Natural killer cell (primary cell): Measurements from ENCODE around the gene TMIGD2. TPM values are rescaled to one million over a fixed set of nuclear protein-coding genes. Genes with fewer than 3 reads are reported as not detected.

ENCODE experiments used
- ATAC-seq, 3 donors: fragments of 150-1000 bp in 2 of 3; fragments of 200-7000 bp in 1 of 3; cut with Tn5 transposase; 1 replicate in 1 of 3; 2 replicates in 2 of 3; pipeline ENCODE4 v1.10.0; 2021; ENCODE audit warnings: mild to moderate bottlenecking in 2 of 3, moderate library complexity in 2 of 3
- DNase-seq, 2 donors: peaks; one replicate each; pipeline versions ENCODE4 v3.0.0 to v3.0.0-alpha.2; 2013 to 2021; ENCODE audit warnings: mixed read lengths in 1 of 2
- H3K27ac ChIP-seq: one replicate; pipeline ENCODE4 v1.5.1; 2013; ENCODE audit warnings: mild to moderate bottlenecking, low read length
- H3K27me3 ChIP-seq: one replicate; pipeline ENCODE4 v1.6.1; 2013; ENCODE audit warnings: low read length; ENCODE audit not compliant: control insufficient read depth, insufficient read depth
- H3K36me3 ChIP-seq: one replicate; pipeline ENCODE4 v1.6.1; 2013; ENCODE audit warnings: low read length; ENCODE audit not compliant: control insufficient read depth, insufficient read depth
- H3K4me1 ChIP-seq: one replicate; pipeline ENCODE4 v1.6.1; 2013; ENCODE audit warnings: low read length; ENCODE audit not compliant: control insufficient read depth, insufficient read depth
- H3K4me3 ChIP-seq: one replicate; pipeline ENCODE4 v1.5.1; 2013; ENCODE audit warnings: low read length
- H3K9me3 ChIP-seq: one replicate; pipeline ENCODE4 v1.6.1; 2013; ENCODE audit warnings: low read length; ENCODE audit not compliant: control insufficient read depth, insufficient read depth
- H3K27ac Mint-ChIP-seq, 2 donors: one replicate each; pipeline ENCODE4 v1.8.0; 2022; ENCODE audit warnings: mild to moderate bottlenecking in 2 of 2, mixed read lengths in 2 of 2, moderate library complexity in 1 of 2
- H3K27me3 Mint-ChIP-seq, 2 donors: one replicate each; pipeline ENCODE4 v1.8.0; 2022; ENCODE audit warnings: low read depth in 2 of 2, mixed read lengths in 2 of 2
- H3K36me3 Mint-ChIP-seq: one replicate; pipeline ENCODE4 v1.8.0; 2022; ENCODE audit warnings: mixed read lengths
- H3K4me1 Mint-ChIP-seq, 2 donors: one replicate each; pipeline ENCODE4 v1.8.0; 2022; ENCODE audit warnings: mixed read lengths in 2 of 2
- H3K4me3 Mint-ChIP-seq: one replicate; pipeline ENCODE4 v1.8.0; 2022; ENCODE audit warnings: mild to moderate bottlenecking, moderate library complexity, mixed read lengths
- H3K9me3 Mint-ChIP-seq, 2 donors: one replicate each; pipeline ENCODE4 v1.8.0; 2022; ENCODE audit warnings: mixed read lengths in 2 of 2
- CTCF ChIP-seq: fragments of 200-600 bp; IDR thresholded peaks from one replicate; pipeline ENCODE4 v1.8.0; 2022; ENCODE audit warnings: antibody characterized with exemption
- WGBS: methylation state at CpG from one replicate; pipeline ENCODE4 v1.1.7; 2013; ENCODE audit warnings: missing lambda C conversion rate; ENCODE audit not compliant: insufficient coverage; 5-methylcytosine and 5-hydroxymethylcytosine counted together
- intact Hi-C: fragments of 100-400 bp; cut with micrococcal nuclease; formaldehyde crosslinking; loops from one replicate; pipeline ENCODE4 v1.14.2; 2022
- total RNA-seq, 4 donors: library from RNA; stranded (reverse); fragments of 120-200 nt in 1 of 4; gene quantifications; one replicate each; pipeline versions ENCODE4 v1.2.3 to v1.2.4, GENCODE V29; 2013 to 2022

The TMIGD2 gene
- total RNA-seq, 3 donors from 2014 or later (not counting 1 experiment from before 2014, with no cell fraction given) = 33.8 to 45.3 (median 41.1) TPM

DNA sequence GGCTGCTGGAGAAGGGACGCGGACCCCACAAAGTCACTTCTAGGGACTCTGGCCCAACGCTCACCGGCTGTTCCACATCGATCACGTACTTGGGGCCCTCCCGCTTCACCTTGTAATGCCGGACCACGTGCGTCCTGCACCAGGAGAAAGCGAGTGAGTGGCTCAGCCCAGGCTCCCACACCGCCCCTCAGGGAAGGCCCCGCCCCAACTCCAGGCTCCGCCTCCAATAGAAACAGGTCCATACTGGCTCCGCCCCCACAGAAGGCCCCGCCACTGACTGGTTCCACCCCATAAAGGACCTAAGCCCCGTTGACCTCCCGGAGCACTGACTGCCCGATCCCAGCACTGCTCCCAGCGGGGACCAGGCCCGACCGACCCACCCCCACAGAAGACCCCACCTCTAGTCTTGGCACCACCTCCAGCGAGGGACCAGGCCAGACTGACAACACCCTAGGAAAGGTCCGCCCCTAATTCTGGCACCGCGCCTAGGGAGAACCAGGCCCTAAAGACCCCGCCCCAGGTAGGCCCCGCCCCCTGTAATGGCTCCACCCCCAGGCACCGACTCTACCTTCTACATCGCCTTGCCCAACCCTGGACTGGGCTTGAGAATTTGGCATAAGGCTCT, 25.2 kb upstream of the TMIGD2 start:
- intact Hi-C loops = no loop called here
- Histone ChIP-seq H3K27ac (no peak overlapping the region), H3K27me3 (no peaks in the 10 kb centered on the region), H3K36me3 (no peaks in the 10 kb centered on the region), H3K4me3 (peak overlapping the region; percentile 42), H3K4me1 (peaks cover 30% of the 10 kb centered on the region), H3K9me3 (no peaks in the 10 kb centered on the region)
- DNase-seq = peak; percentile 58 to 74
- H3K4me1 Mint-ChIP-seq = peaks cover 16 to 33% of the 10 kb centered on the region in 2 donors
- no peaks in the 10 kb centered on the region for H3K36me3 Mint-ChIP-seq
- H3K9me3 Mint-ChIP-seq = no peaks in the 10 kb centered on the region
- peak overlapping the region; percentile 90 for H3K4me3 Mint-ChIP-seq
- TF ChIP-seq CTCF = no peak
- WGBS = 5% methylated on average over 30 of the region's 30 CpGs
- ATAC-seq = peak in 2 of 3 donors; percentile 13 to 30
- peak overlapping the region; percentile 73 to 92 for H3K27ac Mint-ChIP-seq
- H3K27me3 Mint-ChIP-seq = no peaks in the 10 kb centered on the region

DNA sequence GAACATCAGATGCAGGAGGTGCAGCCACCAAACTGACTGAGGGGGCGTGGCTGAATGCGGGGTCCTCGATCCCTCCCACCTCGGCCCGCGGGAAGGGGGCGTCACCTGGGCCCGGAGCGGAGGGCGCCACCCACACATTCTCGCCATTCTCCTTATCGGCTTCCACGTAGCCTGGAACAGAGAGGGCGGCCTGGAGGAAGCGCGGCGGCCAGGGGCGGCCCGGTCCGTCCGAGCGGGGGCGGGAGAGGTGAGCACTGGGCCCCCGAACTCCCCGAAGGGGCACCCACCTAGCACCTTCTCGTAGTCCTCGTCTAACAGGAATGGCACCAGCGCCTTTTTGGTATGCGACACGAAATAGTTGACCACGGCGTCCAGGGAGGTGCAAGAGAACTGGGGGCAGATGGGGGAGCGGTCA, 24.7 kb upstream of the TMIGD2 start:
- H3K4me3 ChIP-seq = no peak overlapping the region
- no peak overlapping the region for H3K27ac Mint-ChIP-seq
- peaks cover 30% of the 10 kb centered on the region for H3K4me1 ChIP-seq
- no peaks in the 10 kb centered on the region for H3K9me3 ChIP-seq
- no peaks in the 10 kb centered on the region for H3K27me3 Mint-ChIP-seq
- no peaks in the 10 kb centered on the region for H3K9me3 Mint-ChIP-seq
- intact Hi-C loops = no loop called here
- ATAC-seq (no peak), DNase-seq (peak in 1 of 2 donors; percentile 52)
- no peaks in the 10 kb centered on the region for H3K36me3 ChIP-seq
- no peaks in the 10 kb centered on the region for H3K27me3 ChIP-seq
- no peaks in the 10 kb centered on the region for H3K36me3 Mint-ChIP-seq
- H3K4me1 Mint-ChIP-seq = peaks cover 16 to 33% of the 10 kb centered on the region in 2 donors
- TF ChIP-seq CTCF = no peak
- peak overlapping the region; percentile 90 for H3K4me3 Mint-ChIP-seq
- WGBS = 5% methylated on average over 33 of the region's 33 CpGs
- no peak overlapping the region for H3K27ac ChIP-seq

DNA sequence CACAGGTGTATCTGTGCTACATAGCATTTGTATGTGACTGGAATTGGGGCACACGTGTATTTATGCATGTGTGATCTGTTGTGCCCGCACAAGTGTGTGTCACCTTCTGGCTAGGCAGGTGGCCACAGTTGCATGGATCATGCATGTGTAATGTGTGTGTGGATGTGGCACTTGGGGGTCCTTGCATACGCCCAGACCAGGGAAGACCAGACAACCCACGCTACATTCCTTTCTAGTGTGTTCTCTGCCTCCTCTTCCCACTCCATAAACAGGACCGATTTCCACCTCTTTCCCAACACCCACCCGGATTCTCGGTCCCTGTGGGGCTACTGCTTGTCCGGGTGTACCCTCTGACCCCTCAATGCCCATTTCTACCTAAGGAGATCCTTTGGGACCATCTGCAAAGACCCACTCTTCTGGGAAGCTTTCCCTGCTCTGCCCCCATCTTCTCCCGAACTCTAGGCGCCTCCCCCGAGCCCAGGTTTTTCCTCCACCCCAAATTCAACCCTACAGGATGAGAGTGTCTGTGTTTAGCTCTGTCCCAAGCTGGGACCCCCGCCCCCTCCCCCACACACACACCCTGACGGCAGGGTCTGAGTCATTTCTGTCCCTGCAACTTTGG, 24.1 kb upstream of the TMIGD2 start:
- H3K27ac ChIP-seq = no peak overlapping the region
- no peak overlapping the region for H3K4me3 ChIP-seq
- H3K27ac Mint-ChIP-seq = no peak overlapping the region
- H3K4me3 Mint-ChIP-seq = peak overlapping the region; percentile 67
- H3K4me1 Mint-ChIP-seq = peaks cover 16 to 33% of the 10 kb centered on the region in 2 donors
- H3K27me3 Mint-ChIP-seq = no peaks in the 10 kb centered on the region
- no peaks in the 10 kb centered on the region for H3K36me3 ChIP-seq
- no peaks in the 10 kb centered on the region for H3K9me3 ChIP-seq
- no peak for DNase-seq
- intact Hi-C loops = no loop called here
- peaks cover 30% of the 10 kb centered on the region for H3K4me1 ChIP-seq
- no peaks in the 10 kb centered on the region for H3K27me3 ChIP-seq
- no peaks in the 10 kb centered on the region for H3K9me3 Mint-ChIP-seq
- ATAC-seq = no peak
- no peaks in the 10 kb centered on the region for H3K36me3 Mint-ChIP-seq
- TF ChIP-seq CTCF = no peak
- WGBS = 53% methylated on average over 13 of the region's 13 CpGs
